AG10803 (cell line): ENCODE data around the gene FAM228B.

Experiments
- DNase-seq: peaks from one replicate; pipeline ENCODE4 v3.0.0; 2010; ENCODE audit warnings: low read depth
- H3K4me3 ChIP-seq: 2 replicates; pipeline ENCODE4 v1.5.1; 2011; ENCODE audit warnings: mild to moderate bottlenecking, low read length, control low read depth
- CTCF ChIP-seq: conservative IDR thresholded peaks from 2 replicates; pipeline ENCODE4 v1.5.1; 2011; ENCODE audit warnings: mild to moderate bottlenecking, low read length, control low read depth, inconsistent platforms

The FAM228B gene

GRCh38 chr2:24179683-24180082 lies 56.4 kb downstream of the FAM228B start:
- TF ChIP-seq CTCF: no peak
- H3K4me3 ChIP-seq: no peak overlapping the region
- no peak for DNase-seq

DNA sequence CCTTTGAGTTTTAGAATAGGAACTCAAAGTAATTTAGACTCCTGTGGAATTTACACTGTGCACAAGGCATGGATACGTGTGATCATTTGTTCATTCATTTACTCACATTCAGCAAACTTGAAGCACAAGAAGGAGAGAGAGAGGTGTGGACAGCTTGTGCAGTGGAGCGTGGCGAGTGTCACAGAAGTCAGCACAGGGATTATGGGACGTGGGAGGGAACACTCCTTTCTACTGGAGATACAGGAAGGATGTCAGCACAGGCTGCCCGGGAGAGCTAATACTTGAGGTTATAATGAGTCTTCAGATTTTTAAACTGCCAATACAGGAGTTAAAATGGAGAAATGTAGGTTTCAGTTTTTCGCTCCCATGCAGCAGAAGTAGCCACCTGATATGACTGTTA lies 58.6 kb downstream of the FAM228B start:
- DNase-seq: no peak
- no peak overlapping the region for H3K4me3 ChIP-seq
- TF ChIP-seq CTCF: no peak

DNA sequence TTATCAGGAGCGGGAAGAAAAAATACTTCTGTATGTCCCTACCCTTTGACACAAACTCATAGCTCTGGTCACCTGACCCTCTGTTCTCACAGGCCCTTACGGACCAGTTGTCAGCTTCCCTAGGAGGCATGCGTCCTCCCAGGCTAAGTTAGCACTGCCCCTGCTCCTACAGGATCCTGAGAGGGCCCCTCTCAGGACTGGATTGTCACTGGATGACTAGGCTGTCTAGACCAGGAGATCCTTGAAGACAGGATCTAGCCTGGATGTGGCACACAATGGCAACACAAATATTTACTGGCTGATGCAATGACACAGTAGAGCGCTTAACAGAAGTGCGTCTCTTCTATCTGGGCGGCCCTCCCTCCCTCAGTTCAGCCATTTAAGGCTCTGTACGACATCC lies 59.2 kb downstream of the FAM228B start:
- no peak for DNase-seq

DNA sequence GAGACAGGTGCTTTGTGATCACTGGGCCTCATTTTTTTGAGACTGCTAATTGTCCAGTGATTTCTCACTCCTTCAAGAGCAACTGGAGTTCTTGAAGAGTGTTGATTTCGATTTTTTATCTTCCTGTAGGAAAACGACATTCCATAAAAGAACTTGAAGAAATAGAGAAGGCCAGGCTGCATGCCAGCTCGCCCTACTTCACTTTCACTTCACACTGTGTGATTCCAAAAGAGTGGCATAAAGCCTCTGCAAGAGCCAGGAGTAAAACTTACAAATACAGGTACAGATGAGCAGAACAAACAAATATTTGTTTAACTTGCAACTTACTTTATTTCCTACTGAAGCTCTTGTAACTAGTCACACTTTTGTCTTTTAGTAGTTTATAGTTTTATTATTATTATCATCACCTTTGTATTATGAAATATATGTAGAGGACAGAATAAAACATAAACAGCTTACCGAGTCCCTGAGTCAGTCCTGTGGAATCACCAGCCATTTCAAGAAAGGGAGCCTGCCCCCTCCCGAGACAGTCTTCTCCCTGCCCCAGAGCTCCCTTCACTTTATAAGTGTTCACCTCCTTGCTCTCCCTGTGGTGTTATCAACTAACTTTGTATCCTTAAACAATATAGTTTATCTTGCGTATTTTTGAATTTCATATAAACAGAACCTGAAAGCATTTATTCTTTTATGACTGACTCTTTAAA lies 60.2 kb downstream of the FAM228B start:
- TF ChIP-seq CTCF: no peak
- no peak overlapping the region for H3K4me3 ChIP-seq
- DNase-seq: no peak

More for the DNA sequence above, 59.2 kb downstream of the FAM228B start:
- TF ChIP-seq CTCF: no peak
- no peak overlapping the region for H3K4me3 ChIP-seq

- no peak for TF ChIP-seq CTCF
- DNase-seq: no peak
- H3K4me3 ChIP-seq: no peak overlapping the region
Measured at GRCh38 chr2:24189551-24189950, 66.3 kb downstream of the FAM228B start.

DNA sequence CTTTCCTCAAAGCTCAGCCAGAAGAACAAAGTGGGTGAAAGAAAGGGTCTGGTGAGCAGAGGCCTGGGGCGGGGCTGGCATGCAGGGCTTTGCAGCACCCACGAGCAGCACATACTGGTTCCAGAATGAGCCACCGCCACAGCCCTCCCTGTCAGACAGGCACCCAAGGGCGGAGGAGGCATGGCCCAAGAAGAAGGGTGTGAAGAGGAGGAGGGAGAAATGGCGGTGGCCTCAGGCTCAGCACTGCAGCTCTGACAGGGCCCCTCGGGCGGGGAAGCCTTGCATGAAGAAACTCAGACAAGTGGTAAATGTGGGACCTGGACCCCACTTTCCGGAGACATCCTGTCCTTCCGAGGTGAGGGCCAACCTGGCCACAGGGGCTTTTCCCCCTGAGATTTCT lies 67.2 kb downstream of the FAM228B start:
- no peak for DNase-seq
- H3K4me3 ChIP-seq: no peak overlapping the region
- TF ChIP-seq CTCF: no peak

- no peak for TF ChIP-seq CTCF
- DNase-seq: no peak
- H3K4me3 ChIP-seq: no peak overlapping the region
Measured at GRCh38 chr2:24191156-24191555, 67.9 kb downstream of the FAM228B start.
